PFSK-1 (cell line): ENCODE data around the gene AMIGO3.

ENCODE experiments used
- POLR2AphosphoS5 ChIP-seq: IDR thresholded peaks from 2 replicates; pipeline ENCODE4 v1.6.1; 2012; ENCODE audit warnings: low read depth, mild to moderate bottlenecking, control low read depth, low read length, moderate library complexity
- TAF1 ChIP-seq: IDR thresholded peaks from 2 replicates; pipeline ENCODE4 v1.6.1; 2012; ENCODE audit warnings: low read length, control low read depth, borderline replicate concordance; ENCODE audit not compliant: insufficient read depth

- TF ChIP-seq POLR2AphosphoS5 (no peak), TAF1 (no peak)
Measured at GRCh38 chr3:49704629-49705028, 14.9 kb downstream of the AMIGO3 start.
